Measurements from ENCODE around the gene TMEM95. TPM values are rescaled to one million over a fixed set of nuclear protein-coding genes. Genes with fewer than 3 reads are reported as not detected.
A peak's percentile ranks its signal among the peaks of the same experiment; 100 is the strongest.

The TMEM95 gene, protein sequence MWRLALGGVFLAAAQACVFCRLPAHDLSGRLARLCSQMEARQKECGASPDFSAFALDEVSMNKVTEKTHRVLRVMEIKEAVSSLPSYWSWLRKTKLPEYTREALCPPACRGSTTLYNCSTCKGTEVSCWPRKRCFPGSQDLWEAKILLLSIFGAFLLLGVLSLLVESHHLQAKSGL
- polyA plus RNA-seq (ENCODE audit: insufficient read length in 3 of 3), result not detected

DNA sequence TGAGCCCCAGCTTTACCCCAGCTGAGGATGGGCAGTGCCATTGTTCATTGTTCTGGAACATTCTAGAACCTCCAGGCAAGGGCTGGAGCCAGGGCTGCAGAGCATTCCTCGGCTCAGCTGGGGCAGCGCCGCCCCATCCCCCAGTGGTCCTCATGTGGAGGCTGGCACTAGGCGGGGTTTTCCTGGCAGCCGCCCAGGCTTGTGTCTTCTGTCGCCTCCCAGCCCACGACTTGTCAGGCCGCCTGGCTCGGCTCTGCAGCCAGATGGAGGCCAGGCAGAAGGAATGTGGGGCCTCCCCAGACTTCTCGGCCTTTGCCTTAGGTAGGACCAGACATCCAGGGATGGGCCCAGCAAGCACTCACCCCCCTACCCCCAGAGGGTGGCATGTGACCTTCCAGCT is at the start of gene TMEM95:
Gene TMEM95 (plus strand): TSS at position 104 of the 400 bp plus-strand sequence. CDS start 49 bp downstream, at position 153.
- DNase-seq (ENCODE audit: low read depth in 3 of 3, low spot score in 2 of 3), result no peak

DNA sequence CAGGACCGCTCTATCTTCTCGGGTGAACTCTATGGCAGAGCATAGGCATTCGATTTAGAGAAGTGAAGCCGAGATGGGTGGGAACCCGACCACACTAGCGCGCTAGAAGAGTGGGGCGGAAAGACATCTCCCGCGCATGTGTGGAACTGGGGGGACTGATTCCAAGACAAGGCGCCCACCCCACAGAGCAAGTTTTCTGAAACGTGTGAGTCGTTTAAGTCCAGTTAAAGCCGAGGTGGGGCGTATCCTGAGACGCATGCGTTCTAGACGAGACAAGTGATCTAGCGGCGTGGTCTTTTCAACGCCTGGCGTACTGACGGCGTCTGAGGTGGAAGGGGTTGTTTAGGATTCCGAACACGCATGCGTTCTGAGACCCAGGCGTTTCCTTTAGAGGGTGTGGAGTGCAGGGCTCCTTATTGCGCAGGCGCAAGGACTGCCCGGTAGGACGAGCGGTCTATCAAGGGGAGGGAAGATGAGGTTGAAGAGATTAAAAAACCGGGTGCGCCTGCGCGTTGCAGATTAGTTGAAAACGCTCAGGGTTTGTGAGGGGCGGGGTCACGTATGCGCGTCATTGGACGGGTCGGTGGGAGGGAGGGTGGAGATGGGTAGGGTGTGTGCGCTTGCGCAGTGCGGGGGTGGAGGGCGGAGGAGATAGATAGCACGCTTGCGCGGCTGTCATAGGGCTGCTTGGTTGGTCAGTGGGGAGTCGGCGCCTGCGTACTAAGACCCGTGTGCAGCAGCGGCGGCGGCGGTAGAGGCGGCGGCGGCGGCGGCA is 47.9 kb upstream of the TMEM95 start, which contains the start of gene EIF5A:
Gene EIF5A (plus strand): TSS at position 718 of the 775 bp plus-strand sequence. CDS start 2,008 bp downstream, outside the sequence.
- peak; percentile 99 to 100 (median 99) for DNase-seq (ENCODE audit: low read depth in 3 of 3, low spot score in 2 of 3)

DNA sequence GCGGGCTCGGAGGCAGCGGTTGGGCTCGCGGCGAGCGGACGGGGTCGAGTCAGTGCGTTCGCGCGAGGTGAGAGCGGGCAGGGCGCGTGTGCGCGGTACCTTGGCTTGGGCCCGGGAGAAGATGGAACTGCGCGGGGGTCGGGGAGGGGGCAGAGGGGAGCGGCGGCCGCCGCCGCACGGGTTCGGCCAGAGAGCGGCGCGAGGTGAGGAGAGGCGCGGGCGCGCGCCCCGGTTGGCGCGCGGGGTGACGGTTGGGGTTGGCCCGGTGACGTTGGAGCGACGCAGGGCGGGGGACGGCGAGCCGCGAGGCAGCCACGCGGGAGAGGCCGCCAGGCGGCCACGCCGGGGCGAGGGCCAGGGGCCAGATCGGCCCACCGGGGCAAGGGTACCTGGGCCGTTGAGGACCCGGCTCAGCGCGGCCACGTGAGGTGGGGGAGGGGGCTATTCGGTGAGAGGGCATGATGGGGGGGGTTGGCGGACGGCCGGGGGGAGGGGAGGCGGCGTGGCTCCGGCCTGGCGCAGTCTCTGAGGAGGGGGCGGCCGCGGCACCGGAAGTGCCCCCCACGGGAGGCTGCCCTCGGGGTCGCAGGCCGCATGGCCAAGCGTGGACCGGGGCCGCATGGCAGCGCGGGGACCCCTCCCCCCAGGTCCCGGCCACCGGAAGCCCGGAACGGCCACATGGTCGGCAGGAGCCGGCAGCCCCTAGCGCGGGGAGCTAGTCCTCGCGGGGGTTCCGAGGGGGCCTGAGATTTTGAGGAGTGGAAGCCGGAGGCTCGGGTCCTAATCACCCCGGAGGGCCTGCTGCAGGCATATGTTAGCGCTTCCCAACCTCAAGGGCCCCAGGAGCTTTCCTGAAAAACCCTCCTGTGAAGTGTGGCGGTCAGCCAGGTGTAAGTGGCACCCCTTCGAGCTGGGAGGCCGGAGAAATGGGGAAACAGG is 47.0 kb upstream of the TMEM95 start:
- DNase-seq (ENCODE audit: low read depth in 3 of 3, low spot score in 2 of 3), result no peak

DNA sequence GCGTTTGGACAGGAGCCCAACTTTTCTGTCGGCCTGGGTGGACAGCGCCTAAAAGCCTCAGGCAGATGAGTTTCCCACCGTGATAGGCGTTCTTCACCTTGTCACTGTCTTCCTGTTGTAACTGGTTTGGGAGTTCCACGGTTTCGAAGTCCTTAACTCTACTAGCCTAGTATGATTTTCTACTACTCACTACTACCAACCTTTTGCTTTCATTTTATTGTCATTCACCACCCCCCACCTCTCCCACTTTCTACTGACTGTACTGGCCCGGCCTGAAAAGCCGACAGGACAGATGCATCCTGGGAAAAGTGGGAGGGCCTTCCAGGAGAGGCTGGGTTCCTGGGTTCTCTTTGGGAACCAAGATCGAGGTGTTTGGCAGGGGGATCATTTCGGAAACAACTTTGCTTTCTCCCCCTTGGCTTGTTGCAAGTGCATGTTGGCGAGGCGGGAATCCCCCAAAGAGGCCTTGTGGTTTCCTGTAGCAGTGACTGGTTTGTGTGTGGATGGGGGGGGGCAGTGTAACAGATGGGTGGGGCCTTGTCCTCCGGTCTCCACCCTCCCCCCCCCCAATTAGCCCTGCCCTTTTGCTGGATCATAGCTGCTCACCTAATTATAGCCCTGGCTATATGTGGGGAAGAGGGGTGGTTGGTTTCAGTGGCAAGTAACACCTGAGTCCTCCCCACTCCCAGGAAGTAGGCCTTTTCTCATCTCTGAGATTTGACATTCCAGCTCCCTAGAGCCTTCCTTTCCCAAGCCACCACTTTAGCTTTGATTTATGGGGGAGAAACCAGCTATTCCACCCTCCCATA is 46.1 kb upstream of the TMEM95 start:
- no peak for DNase-seq (ENCODE audit: low read depth in 3 of 3, low spot score in 2 of 3)

DNA sequence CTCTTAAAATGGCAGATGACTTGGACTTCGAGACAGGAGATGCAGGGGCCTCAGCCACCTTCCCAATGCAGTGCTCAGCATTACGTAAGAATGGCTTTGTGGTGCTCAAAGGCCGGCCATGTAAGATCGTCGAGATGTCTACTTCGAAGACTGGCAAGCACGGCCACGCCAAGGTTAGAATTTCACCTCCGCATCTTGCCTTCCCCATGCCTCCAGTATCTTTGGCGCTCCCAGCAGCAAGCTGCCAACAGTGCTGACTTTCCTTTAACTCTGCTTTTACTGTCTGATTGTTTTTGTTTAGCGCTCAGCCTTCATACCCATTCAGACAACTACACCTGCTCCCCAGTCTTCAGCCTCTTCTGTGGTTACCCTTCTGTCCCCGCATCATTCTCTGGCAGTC is 45.3 kb upstream of the TMEM95 start:
- DNase-seq (ENCODE audit: low read depth in 3 of 3, low spot score in 2 of 3), result no peak

DNA sequence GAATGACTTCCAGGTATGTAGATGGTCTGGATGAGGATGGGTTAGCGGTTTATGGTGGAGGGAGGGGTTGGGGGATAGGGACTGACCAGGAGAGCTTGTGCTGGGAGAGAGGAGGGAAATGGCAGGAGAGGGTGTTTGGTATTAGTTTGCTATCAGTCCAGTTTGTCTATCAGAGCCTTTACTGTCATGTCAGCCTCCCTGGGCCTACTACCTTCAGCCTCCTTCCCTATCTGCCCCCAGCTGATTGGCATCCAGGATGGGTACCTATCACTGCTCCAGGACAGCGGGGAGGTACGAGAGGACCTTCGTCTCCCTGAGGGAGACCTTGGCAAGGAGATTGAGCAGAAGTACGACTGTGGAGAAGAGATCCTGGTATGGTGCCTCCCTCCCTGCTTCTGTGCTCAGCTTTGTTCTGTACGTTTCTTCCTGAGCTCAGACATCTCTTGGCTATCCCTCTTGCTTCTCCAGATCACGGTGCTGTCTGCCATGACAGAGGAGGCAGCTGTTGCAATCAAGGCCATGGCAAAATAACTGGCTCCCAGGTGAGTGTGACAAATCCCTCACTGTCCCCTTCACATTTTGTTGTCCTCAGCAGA is 43.7 kb upstream of the TMEM95 start:
- no peak for DNase-seq (ENCODE audit: low read depth in 3 of 3, low spot score in 2 of 3)

DNA sequence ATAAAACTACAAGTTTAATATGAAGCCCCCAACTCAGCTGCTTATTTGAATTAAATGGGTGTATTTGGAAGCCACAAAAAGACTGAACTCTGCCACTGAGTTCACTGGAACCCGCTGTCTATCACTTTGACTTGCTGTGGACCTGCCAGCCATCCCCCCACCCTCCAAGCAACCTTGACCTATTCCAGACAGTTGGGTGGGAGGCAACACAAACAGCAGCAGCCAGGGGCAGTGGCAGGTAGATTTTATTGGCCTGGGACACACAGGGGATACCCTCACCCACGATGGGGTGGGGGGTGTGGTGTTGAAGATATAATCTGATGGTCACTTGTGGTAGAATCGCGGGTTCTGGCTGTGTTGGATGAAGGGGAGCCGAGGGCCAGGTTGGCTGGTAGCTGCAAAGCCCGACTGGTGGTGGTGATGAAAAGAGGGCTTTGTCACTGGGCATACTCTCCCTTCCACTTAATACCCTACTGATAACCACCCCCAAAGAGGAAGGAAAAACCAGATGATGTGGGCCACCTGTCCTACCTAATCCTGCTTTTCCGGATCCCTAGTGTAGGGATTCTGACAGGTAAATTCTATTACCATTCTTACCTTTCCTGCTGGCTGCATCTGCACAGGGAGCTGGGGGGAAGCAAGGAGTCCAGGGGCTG is 42.4 kb upstream of the TMEM95 start:
- DNase-seq (ENCODE audit: low read depth in 3 of 3, low spot score in 2 of 3), result no peak

DNA sequence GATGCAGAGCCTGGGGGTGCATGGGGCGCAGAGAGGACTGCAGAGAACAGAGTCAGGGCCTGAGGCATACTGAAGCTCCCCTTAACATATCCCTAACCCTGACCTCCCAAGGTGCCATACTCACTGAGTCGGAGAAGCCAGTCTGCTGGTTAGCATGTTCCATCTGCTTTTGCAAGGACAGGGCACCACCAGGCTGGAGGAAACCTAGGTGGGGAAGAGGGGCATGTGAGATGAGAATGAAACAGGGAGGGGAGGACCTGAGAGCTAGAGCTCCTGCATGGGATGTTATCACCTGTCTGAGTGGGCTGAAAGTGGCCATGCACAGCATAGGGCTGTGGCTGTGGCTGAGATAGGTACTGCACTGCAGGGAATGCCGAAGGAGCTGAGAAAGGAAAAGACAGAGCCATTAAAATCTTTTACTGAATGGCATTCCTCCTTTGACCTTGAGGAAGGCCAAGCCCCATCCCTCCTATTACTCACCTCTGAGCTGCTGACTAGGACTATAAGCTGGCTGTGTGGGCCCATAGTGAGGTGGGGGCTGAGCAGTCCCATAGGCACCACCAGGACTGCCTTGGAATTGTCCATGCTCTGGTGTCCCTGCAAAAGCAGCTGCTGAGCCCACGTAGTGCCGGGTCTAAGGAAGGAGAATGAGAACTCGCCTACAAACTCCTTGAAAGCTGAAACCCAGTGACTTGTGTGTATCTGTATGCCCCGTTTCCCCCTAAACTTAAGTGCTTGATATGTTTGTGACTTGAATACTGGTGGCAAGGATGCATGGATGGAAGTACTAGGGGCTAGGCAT is 41.7 kb upstream of the TMEM95 start:
- DNase-seq (ENCODE audit: low read depth in 3 of 3, low spot score in 2 of 3), result no peak

DNA sequence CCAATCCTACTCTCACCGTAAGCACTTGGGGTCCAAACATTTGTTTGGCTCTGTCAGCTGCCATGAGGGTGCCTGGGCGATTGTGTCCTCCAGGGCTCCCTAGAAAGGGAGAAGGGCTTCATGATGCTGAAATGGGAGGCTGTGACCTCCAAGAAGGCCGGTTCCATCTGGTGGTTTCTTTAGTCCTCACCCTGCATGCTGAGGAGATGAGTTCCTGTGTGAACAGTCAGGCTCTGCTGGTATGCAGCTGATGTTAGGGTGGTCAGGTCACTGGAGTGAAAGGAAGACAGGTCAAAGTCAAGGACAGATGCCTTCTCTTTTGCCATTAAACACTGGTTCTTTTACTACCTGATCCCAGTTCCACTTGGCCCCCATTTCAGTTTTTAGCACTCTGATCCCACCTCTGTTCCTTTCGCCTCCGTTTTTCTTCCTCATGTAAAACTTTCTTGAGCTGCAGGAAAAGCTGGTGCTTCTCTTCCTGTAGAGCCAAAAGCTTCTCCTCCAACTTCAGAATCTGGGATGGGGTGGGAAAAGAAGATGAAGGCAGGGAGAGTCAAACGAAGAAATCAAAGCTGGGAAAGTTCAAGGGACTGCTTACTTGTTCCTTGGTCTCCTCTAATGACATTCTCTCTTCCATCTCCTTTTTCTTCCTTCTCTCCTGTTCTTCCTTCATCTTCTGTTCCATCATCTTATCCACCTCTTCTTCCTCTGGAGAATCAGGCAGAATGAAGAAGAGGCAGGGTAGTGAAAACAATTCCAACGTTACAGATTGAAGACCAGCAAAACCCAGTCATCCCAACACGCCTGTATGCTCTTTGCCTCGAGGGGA is 40.9 kb upstream of the TMEM95 start:
- DNase-seq (ENCODE audit: low read depth in 3 of 3, low spot score in 2 of 3), result no peak

DNA sequence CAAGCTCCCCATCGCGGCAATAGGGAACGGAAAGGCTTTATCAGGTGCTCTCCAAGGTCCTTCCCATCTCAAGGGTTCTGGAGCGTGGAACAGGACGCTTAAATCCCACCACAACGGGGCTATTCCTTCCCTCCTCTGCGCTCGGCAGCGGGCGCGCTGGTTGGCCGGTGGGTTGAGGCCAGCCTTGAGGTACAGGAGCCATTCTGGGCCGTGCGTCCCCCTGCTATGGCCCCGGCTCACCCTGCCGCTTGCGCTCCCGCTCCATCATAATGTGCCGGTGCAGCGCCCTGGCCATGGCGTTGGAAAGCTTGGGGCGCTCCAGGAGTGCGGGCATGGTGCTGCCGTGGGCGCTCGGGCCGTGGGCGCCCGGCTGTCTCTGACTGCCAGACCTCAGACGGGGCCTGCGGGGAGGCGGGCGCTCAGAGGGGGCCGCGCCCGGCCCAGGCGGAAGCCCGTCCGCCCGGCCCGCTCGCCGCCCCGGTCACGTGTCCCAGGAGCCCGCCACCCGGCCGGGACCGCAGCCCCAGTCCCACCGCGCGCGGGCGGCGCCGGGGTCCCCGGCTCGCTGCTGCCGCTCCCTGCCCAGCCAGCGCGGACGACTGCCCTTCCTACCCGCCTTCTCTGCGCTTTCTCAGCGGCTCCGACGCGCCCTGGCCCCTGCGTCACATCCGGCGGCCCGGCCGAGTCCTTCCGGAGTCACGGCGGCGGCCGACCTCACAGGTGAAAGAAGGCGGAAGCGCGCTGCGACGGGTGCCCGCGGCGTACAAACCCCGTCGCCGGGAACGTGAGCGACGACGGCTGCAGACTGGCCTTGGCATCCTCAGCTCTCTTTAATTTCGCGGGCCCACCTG is 40.0 kb upstream of the TMEM95 start, which contains the start of gene GPS2:
Gene GPS2 (minus strand): TSS at position 642 of the 851 bp plus-strand sequence. CDS start 308 bp downstream, at position 334.
- no peak for DNase-seq (ENCODE audit: low read depth in 3 of 3, low spot score in 2 of 3)

DNA sequence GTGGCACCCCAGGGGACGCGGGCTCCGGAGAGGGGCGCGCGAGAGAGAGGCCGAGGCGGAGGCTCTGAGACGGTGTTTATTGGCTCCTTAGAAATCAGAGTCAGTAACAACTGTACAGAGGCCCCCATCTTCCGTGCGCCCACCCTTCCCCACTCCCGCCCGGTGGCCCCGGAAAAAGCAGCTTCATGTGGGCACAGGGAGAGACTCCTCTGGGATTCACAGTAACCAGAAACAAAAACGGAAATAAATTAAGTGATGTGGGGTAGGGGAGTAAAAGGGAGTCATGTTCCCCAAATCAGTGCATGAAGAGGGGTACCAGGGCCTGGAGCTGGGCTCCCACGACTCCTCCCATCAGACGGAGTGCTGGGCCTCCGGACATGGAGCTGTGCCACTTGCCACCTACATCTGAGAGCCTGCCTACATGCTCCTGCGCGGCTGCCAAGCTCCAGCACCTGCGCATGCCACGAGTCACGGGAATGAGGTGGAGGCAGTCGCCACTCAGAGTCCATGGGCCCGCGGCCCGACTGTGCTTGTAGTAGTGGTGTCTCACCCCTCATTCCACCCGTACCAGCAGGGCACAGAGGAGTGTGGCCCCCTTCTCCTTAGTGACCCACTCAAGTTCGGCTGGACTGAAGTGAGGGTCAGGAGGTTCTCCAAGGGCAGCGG is 39.3 kb upstream of the TMEM95 start:
- DNase-seq (ENCODE audit: low read depth in 3 of 3, low spot score in 2 of 3), result no peak

DNA sequence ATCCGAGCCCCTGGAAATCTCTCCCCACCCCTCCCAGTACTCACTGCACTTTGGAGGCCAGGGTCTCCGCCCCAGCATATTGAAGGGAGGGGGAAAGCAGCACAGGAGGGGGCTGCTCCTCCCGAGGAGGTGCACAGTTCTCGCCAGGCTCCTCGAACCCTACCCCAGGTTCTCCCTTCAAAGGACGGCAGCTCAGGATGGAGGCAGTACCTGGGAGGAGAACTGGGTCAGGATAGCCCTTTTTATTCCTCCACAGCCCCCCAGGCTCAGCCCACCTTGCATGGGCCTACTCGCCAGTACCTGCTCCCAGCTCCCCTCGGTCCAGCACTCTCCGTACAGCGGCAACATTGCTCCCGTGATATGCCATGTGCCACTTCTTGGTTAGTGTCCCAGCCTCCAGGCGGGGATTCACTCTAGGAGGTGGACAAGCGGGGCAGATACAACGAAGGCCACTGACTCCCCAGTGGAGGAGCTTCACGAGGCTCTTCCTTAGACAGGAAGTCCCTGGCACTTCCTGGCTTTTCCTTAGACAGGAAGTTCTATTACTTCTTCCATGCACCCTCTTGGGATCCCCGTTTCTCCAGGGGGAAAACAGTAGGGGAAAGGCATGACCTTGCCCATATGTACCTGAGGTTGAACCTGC is 37.7 kb upstream of the TMEM95 start:
- DNase-seq (ENCODE audit: low read depth in 3 of 3, low spot score in 2 of 3), result no peak

DNA sequence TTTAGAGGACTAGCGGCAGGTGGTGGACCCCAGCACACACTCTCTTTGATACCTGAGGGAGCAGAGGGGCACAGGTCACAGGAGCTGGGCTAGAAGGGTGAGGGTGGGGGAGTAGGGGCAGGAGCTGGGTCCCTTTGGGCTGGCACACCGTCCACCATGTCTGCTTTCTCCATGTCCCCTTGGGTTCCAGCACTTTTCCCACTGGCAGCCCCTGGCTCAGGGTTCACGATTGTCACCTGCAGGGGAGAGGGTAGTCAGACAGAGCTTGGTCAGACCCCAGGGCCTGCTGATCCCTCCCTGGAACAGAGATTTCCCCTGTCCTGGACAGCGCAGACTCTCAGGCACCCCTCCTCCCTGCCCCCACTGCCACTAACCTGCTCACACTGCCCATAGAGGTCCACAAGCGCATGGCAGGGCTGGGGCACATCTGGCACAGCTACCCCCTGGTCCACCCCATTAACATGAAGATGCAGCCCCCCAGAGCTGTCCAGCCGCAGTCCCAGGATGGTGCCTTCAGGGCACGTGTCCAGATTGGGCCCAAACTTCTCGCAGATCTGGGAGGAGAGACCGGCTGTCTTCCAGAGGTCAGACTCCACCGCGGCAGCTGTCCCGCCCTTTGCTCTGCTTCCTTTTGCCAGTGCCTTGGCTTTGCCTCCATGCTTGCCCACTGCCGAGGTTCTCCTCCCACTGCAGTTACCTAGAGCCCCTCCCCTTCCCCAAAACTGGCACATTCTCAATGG is 36.7 kb upstream of the TMEM95 start:
- no peak for DNase-seq (ENCODE audit: low read depth in 3 of 3, low spot score in 2 of 3)

DNA sequence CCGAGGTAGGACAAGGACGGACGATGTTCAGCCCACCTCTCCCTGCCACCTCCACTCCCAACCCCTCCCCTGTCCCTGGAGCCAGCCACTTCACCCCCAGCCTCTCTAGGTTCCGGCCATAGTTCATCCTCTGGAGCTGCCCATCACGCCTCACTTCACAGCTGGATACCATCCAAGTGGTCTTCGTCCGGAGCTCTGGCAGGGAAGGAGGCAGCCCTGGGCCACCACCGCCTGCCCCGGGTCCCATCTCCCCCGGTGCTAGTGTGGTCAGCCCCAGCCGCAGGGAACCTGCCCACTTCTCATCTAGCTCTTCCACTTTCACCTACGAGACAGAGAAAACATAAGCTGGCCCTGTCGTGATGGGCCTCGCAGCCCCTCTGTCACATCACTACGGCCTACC is 33.5 kb upstream of the TMEM95 start:
- DNase-seq (ENCODE audit: low read depth in 3 of 3, low spot score in 2 of 3), result no peak

Measured in right renal cortex interstitium (tissue), 3 donors.